Prostate gland (tissue), 2 donors: ENCODE data around the gene BCR.

Experiments used
- POLR2A ChIP-seq: fragments of 450-650 bp; IDR thresholded peaks from one replicate; pipeline ENCODE4 v1.6.1; 2016; ENCODE audit warnings: antibody characterized with exemption, mild to moderate bottlenecking
- POLR2AphosphoS5 ChIP-seq: sonication (generic); formaldehyde crosslinking; IDR thresholded peaks from one replicate; pipeline ENCODE4 v1.6.1; 2017; ENCODE audit warnings: antibody characterized with exemption
- TF ChIP-seq, protein P1 (sequence below), 4 experiments: fragments of 200-600 bp in 2 of 4; fragments of 450-650 bp in 2 of 4; sonication (generic) in 2 of 4; IDR thresholded peaks; 1 replicate in 3 of 4; 2 replicates in 1 of 4; pipeline ENCODE4 v1.5.1; 2016 to 2019; ENCODE audit warnings: antibody characterized with exemption in 4 of 4, mild to moderate bottlenecking in 2 of 4, moderate library complexity in 2 of 4

DNA sequence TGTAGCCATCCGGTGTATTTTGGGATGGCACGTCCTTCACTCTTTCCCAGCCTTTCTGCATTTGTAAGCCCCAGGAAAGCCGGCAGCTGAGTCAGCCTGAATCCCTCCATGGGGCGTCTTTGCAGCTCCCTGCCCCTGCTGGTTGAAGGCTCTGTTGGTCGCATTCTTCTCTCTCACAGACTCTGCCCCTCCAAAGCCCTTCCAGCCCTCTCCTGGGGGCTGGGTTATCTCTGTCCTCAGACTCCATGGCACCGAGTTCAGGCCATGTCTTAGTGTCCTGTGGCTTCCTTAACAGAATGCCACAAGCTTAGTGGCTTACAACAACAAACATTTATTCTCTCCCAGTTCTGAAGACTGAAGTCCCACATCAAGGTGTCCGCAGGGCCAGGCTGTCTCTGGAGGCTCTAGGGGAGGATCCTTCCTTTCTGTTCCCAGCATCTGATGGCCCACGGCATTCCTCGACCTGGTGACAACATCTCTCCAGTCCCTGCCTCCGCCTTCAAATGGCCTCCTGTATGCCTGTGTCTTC is 62.2 kb downstream of the BCR start:
- TF ChIP-seq, protein P1, sequence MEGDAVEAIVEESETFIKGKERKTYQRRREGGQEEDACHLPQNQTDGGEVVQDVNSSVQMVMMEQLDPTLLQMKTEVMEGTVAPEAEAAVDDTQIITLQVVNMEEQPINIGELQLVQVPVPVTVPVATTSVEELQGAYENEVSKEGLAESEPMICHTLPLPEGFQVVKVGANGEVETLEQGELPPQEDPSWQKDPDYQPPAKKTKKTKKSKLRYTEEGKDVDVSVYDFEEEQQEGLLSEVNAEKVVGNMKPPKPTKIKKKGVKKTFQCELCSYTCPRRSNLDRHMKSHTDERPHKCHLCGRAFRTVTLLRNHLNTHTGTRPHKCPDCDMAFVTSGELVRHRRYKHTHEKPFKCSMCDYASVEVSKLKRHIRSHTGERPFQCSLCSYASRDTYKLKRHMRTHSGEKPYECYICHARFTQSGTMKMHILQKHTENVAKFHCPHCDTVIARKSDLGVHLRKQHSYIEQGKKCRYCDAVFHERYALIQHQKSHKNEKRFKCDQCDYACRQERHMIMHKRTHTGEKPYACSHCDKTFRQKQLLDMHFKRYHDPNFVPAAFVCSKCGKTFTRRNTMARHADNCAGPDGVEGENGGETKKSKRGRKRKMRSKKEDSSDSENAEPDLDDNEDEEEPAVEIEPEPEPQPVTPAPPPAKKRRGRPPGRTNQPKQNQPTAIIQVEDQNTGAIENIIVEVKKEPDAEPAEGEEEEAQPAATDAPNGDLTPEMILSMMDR (IDR thresholded peaks at IDR 0.05): no peak
- TF ChIP-seq POLR2AphosphoS5 (no peak), POLR2A (no peak)
